ENCODE results near the gene ALDH3B2.

- no peak for TF ChIP-seq CTCF (IDR thresholded peaks at IDR 0.05)
- no peak for TF ChIP-seq TCF7L2 (IDR thresholded peaks at IDR 0.05; ENCODE audit: low read depth, low read length)
- no peak for TF ChIP-seq POLR2AphosphoS5 (IDR thresholded peaks at IDR 0.05; ENCODE audit: low read depth, low read length)
Observed at GRCh38 chr11:67700548-67701262, 26.3 kb upstream of the ALDH3B2 start.

Measured in Panc1 (cell line).